H1 (cell line): ENCODE data around the gene CSNK1G3. TPM values are rescaled to one million over a fixed set of nuclear protein-coding genes. Genes with fewer than 3 reads are reported as not detected.

Source experiments
- ATF2 ChIP-seq: IDR thresholded peaks from 2 replicates; pipeline ENCODE4 v1.6.1; 2012; ENCODE audit warnings: low read length, inconsistent platforms
- CBX8 ChIP-seq: fragments of 300-800, 300-1000 bp; sonication (generic); IDR thresholded peaks from 2 replicates; pipeline ENCODE4 v1.7.1; 2016; ENCODE audit warnings: low read depth, low read length, borderline replicate concordance
- EP300 ChIP-seq, 2 experiments: IDR thresholded peaks; 1 replicate in 1 of 2; 2 replicates in 1 of 2; pipeline ENCODE4 v1.6.1; 2011 to 2012; ENCODE audit warnings: low read depth in 2 of 2, low read length in 2 of 2, mild to moderate bottlenecking in 2 of 2, borderline replicate concordance in 1 of 2, inconsistent platforms in 1 of 2, moderate library complexity in 1 of 2
- FOSL1 ChIP-seq: IDR thresholded peaks from 2 replicates; pipeline ENCODE4 v1.6.1; 2011; ENCODE audit warnings: mild to moderate bottlenecking, low read depth, low read length, moderate library complexity; ENCODE audit not compliant: insufficient read depth
- MAX ChIP-seq: IDR thresholded peaks from 2 replicates; pipeline ENCODE4 v1.6.1; 2012; ENCODE audit warnings: inconsistent platforms
- SP2 ChIP-seq: IDR thresholded peaks from 2 replicates; pipeline ENCODE4 v1.6.1; 2012; ENCODE audit warnings: mild to moderate bottlenecking, low read length, inconsistent platforms
- TBP ChIP-seq: IDR thresholded peaks from 2 replicates; pipeline ENCODE4 v1.6.1; 2011; ENCODE audit warnings: low read depth, low read length, improper control_type of control experiment
- polyA plus RNA-seq, 7 experiments: library from polyadenylated mRNA; depleted of rRNA in 3 of 7; stranded (reverse) in 5 of 7; unstranded in 2 of 7; fragments of >200 nt in 5 of 7; fragments of 200-250 nt in 2 of 7; gene quantifications; 1 replicate in 5 of 7; 2 replicates in 1 of 7; 4 replicates in 1 of 7; pipeline versions ENCODE4 v1.2.1 to v1.2.3, GENCODE V29; 2011 to 2013; ENCODE audit warnings: missing spikeins in 2 of 7, mixed read lengths in 2 of 7
- total RNA-seq: library from RNA; stranded (reverse); fragmentation: NEBNext Ultra II Directional; extraction: Animal tissue kit (Norgen Biotek cat#: 25700); gene quantifications from 2 replicates; pipeline ENCODE4 v1.2.1, GENCODE V29; 2021

CSNK1G3 gene
- total and polyA plus RNA-seq, 2 of the 8 experiments (the other 6 are each of a cell fraction or from before 2014, with no cell fraction given): 10.6 to 58.9 TPM

- TF ChIP-seq ATF2 (no peak), TBP (no peak), SP2 (no peak), EP300 (IDR thresholded peaks at IDR 0.05; ENCODE audit: borderline replicate concordance in 1 of 2, low read depth in 2 of 2, low read length in 2 of 2) (no peak), CBX8 (no peak), MAX (no peak), FOSL1 (no peak)
Measured at GRCh38 chr5:123503299-123503698, 8.7 kb upstream of the CSNK1G3 start (continued).
